Fibroblast of the aortic adventitia (primary cell): ENCODE results near the gene KCNH6. TPM values are rescaled to one million over a fixed set of nuclear protein-coding genes. Genes with fewer than 3 reads are reported as not detected.

ENCODE experiments used
- DNase-seq: peaks from one replicate; pipeline ENCODE4 v3.0.0-alpha.2; 2010; ENCODE audit warnings: low read depth
- H3K4me3 ChIP-seq: 2 replicates; pipeline ENCODE4 v1.5.1; 2011; ENCODE audit warnings: low read depth, mild to moderate bottlenecking, control low read depth, low read length, moderate library complexity
- total RNA-seq: library from RNA; depleted of rRNA; stranded (reverse); fragments of >200 nt; gene quantifications from 2 replicates; pipeline ENCODE4 v1.2.3, GENCODE V29; 2012; ENCODE audit warnings: low replicate concordance
- TF ChIP-seq, protein P1 (sequence below): IDR thresholded peaks from 2 replicates; pipeline ENCODE4 v1.5.1; 2011; ENCODE audit warnings: mild to moderate bottlenecking, low read length, control low read depth, inconsistent platforms; ENCODE audit not compliant: insufficient read depth

The KCNH6 gene
- total RNA-seq, 1 donor: not detected

DNA sequence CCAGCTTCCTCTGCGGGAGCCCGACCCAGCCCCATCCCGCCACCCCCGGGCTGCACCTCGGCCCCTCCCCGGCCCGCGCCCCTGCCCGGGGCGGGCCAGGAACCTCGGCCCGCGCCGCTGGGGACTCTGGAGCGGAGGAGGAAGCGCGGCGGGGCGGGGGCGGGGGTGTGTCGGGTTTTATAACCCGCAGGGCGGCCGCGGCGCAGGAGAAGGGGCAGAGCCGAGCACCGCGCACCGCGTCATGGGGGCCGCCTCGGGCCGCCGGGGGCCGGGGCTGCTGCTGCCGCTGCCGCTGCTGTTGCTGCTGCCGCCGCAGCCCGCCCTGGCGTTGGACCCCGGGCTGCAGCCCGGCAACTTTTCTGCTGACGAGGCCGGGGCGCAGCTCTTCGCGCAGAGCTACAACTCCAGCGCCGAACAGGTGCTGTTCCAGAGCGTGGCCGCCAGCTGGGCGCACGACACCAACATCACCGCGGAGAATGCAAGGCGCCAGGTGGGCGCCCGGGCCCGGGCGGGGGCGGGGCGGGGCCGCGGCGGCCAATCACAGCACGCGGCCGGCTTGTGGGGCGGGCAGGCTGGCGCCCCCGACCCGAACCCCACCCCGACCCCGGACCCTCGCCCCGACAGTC lies 46.2 kb upstream of the KCNH6 start, which contains the start of gene ACE:
Gene ACE (plus strand): TSS at position 208 of the 626 bp plus-strand sequence. CDS start 34 bp downstream, at position 242.
- no peak for DNase-seq
- TF ChIP-seq, protein P1, sequence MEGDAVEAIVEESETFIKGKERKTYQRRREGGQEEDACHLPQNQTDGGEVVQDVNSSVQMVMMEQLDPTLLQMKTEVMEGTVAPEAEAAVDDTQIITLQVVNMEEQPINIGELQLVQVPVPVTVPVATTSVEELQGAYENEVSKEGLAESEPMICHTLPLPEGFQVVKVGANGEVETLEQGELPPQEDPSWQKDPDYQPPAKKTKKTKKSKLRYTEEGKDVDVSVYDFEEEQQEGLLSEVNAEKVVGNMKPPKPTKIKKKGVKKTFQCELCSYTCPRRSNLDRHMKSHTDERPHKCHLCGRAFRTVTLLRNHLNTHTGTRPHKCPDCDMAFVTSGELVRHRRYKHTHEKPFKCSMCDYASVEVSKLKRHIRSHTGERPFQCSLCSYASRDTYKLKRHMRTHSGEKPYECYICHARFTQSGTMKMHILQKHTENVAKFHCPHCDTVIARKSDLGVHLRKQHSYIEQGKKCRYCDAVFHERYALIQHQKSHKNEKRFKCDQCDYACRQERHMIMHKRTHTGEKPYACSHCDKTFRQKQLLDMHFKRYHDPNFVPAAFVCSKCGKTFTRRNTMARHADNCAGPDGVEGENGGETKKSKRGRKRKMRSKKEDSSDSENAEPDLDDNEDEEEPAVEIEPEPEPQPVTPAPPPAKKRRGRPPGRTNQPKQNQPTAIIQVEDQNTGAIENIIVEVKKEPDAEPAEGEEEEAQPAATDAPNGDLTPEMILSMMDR: no peak
- peak within 1 kb of the TSS; percentile 61 for H3K4me3 ChIP-seq

GRCh38 chr17:63477480-63478440 lies 45.4 kb upstream of the KCNH6 start:
- peak overlapping the region; percentile 61 for H3K4me3 ChIP-seq
- TF ChIP-seq, protein P1: no peak
- DNase-seq: no peak

GRCh38 chr17:63478814-63479494 lies 44.2 kb upstream of the KCNH6 start:
- no peak overlapping the region for H3K4me3 ChIP-seq
- DNase-seq: peak; percentile 95
- TF ChIP-seq, protein P1: peak; percentile 95

DNA sequence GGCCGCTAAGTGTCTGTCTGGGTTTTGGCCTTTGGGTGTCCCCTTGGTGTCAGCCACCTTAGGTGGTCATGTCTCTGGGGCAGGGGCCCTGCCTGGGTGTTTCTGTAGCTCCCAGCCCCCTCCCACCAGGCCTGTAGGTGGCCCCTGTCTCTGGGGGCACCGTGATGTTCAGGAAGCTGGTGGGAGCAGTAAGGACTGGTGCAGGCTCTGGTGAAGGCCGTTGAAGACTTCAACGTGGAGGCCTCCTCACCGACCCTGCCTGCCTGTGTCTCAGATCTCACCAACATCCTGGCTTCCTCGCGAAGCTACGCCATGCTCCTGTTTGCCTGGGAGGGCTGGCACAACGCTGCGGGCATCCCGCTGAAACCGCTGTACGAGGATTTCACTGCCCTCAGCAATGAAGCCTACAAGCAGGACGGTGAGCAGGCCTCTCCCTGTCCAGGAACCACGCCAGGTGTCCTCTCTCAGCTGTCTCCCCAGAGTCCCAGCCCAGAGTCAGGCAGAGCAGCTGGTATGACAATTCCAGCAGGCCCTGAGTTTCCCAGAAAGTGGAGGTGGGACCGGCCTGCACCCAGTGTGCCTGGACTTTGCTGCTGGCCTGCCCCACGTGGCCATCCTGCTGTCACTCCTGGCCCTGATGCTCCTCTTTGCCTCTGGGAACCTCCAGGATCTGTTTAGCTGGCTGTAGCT lies 43.5 kb upstream of the KCNH6 start:
- DNase-seq: no peak
- TF ChIP-seq, protein P1: no peak
- H3K4me3 ChIP-seq: no peak overlapping the region

GRCh38 chr17:63480192-63480784 lies 42.9 kb upstream of the KCNH6 start:
- no peak for DNase-seq
- TF ChIP-seq, protein P1: no peak
- no peak overlapping the region for H3K4me3 ChIP-seq
